Erythroblast (primary cell): ENCODE data around the gene DNER.
"Not testable (repeated sequence)": the region's sequence is repeated elsewhere in the genome, so short reads cannot be mapped to it uniquely, and the experiment has no call there.

Experiments
- GATA1 ChIP-seq: IDR thresholded peaks from 2 replicates; pipeline ENCODE4 v1.6.1; 2011; ENCODE audit warnings: low read depth, mild to moderate bottlenecking, control low read depth, low read length, moderate library complexity
- POLR2A ChIP-seq: IDR thresholded peaks from 2 replicates; pipeline ENCODE4 v1.6.1; 2011; ENCODE audit warnings: mild to moderate bottlenecking, low read length

DNA sequence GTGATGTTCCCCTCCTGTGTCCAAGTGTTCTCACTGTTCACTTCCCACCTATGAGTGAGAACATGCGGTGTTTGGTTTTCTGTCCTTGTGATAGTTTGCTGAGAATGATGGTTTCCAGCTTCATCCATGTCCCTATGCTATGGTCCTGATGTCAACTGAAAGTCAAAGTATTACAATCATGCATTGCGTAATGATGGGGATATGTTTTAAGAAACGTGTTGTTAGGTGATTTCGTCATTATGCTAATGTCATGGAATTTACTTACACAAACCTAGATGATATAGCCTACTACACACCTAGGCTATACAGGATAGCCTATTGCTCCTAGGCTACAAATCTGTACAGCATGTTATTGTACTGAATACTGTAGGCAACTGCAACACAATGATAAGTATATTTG is 207.7 kb downstream of the DNER start:
- TF ChIP-seq POLR2A, GATA1: not testable (repeated sequence)
